Mesendoderm (in vitro differentiated cells): ENCODE data around the gene CABP4.

Source experiments
- DNase-seq: peaks from one replicate; pipeline ENCODE4 v3.0.0; 2013
- H2AK5ac ChIP-seq: 2 replicates; pipeline ENCODE4 v1.6.1; 2013; ENCODE audit warnings: low read length, inconsistent platforms
- H2BK120ac ChIP-seq: 2 replicates; pipeline ENCODE4 v1.6.1; 2013; ENCODE audit warnings: low read depth, mild to moderate bottlenecking, low read length, moderate library complexity, mixed read lengths
- H2BK15ac ChIP-seq: replicated peaks from 2 replicates; pipeline ENCODE4 v1.6.1; 2013; ENCODE audit warnings: low read depth, mild to moderate bottlenecking, moderate library complexity
- H2BK5ac ChIP-seq: 2 replicates; pipeline ENCODE4 v1.6.1; 2013; ENCODE audit warnings: low read length, inconsistent platforms
- H3K18ac ChIP-seq: 2 replicates; pipeline ENCODE4 v1.6.1; 2013; ENCODE audit warnings: mild to moderate bottlenecking, low read length, mixed read lengths
- H3K23ac ChIP-seq: one replicate; pipeline ENCODE4 v1.6.1; 2013; ENCODE audit warnings: low read length
- H3K27ac ChIP-seq: 2 replicates; pipeline ENCODE4 v1.5.1; 2013; ENCODE audit warnings: low read depth, mild to moderate bottlenecking, inconsistent platforms, low read length, moderate library complexity
- H3K27me3 ChIP-seq: 2 replicates; pipeline ENCODE4 v1.6.1; 2013; ENCODE audit warnings: low read length, control low read depth, mild to moderate bottlenecking, inconsistent platforms; ENCODE audit not compliant: insufficient read depth, poor library complexity
- H3K36me3 ChIP-seq: 2 replicates; pipeline ENCODE4 v1.6.1; 2013; ENCODE audit warnings: low read length, inconsistent platforms; ENCODE audit not compliant: control insufficient read depth, insufficient read depth
- H3K4ac ChIP-seq: one replicate; pipeline ENCODE4 v1.6.1; 2013; ENCODE audit warnings: low read depth, mild to moderate bottlenecking, low read length, moderate library complexity
- H3K4me1 ChIP-seq: 2 replicates; pipeline ENCODE4 v1.6.1; 2013; ENCODE audit warnings: low read depth, low read length, inconsistent platforms; ENCODE audit not compliant: control insufficient read depth
- H3K4me2 ChIP-seq: 2 replicates; pipeline ENCODE4 v1.6.1; 2013; ENCODE audit warnings: low read length
- H3K4me3 ChIP-seq: 2 replicates; pipeline ENCODE4 v1.5.1; 2013; ENCODE audit warnings: mild to moderate bottlenecking, low read length
- H3K56ac ChIP-seq: one replicate; pipeline ENCODE4 v1.6.1; 2013; ENCODE audit warnings: low read length
- H3K79me1 ChIP-seq: 2 replicates; pipeline ENCODE4 v1.6.1; 2013; ENCODE audit warnings: low read length, inconsistent platforms
- H3K79me2 ChIP-seq: 2 replicates; pipeline ENCODE4 v1.6.1; 2013; ENCODE audit warnings: mild to moderate bottlenecking, low read length; ENCODE audit not compliant: control insufficient read depth, insufficient read depth
- H3K9ac ChIP-seq: 2 replicates; pipeline ENCODE4 v1.6.1; 2013; ENCODE audit warnings: low read length, inconsistent platforms
- H4K5ac ChIP-seq: one replicate; pipeline ENCODE4 v1.6.1; 2013; ENCODE audit warnings: low read length
- H4K8ac ChIP-seq: one replicate; pipeline ENCODE4 v1.6.1; 2013; ENCODE audit warnings: low read depth, mild to moderate bottlenecking, control low read depth, low read length, moderate library complexity
- WGBS: extraction: QIAGEN DNeasy Blood & Tissue Kit; methylation state at CpG from one replicate; pipeline ENCODE4 v1.1.7; 2013; ENCODE audit warnings: low lambda C conversion rate, missing lambda C conversion rate; ENCODE audit not compliant: insufficient coverage; ENCODE audit errors: extremely low coverage; 5-methylcytosine and 5-hydroxymethylcytosine counted together

Gene CABP4

GRCh38 chr11:67502328-67502979, 47.3 kb downstream of the CABP4 start:
- no peak overlapping the region for H3K4me3 ChIP-seq
- no CpG with 5 or more reads among the region's 18 CpGs for WGBS

GRCh38 chr11:67503119-67504004, 48.2 kb downstream of the CABP4 start:
- no peak for DNase-seq
- Histone ChIP-seq H4K5ac (no peak overlapping the region), H3K18ac (no peak overlapping the region), H2BK15ac (no peak overlapping the region), H3K27me3 (no peaks in the 10 kb centered on the region), H3K23ac (peak overlapping the region; percentile 66), H3K79me1 (peaks cover 13% of the 10 kb centered on the region), H2AK5ac (no peak overlapping the region), H3K4ac (no peak overlapping the region), H3K4me2 (peak overlapping the region; percentile 44), H3K27ac (no peak overlapping the region), H3K79me2 (no peaks in the 10 kb centered on the region), H4K8ac (no peak overlapping the region), H3K56ac (peak overlapping the region; percentile 64), H2BK5ac (no peak overlapping the region), H2BK120ac (no peak overlapping the region), H3K4me1 (peaks cover 10% of the 10 kb centered on the region), H3K4me3 (no peak overlapping the region), H3K36me3 (no peaks in the 10 kb centered on the region), H3K9ac (peak overlapping the region; percentile 54)
- WGBS, result no CpG with 5 or more reads among the region's 19 CpGs

More at GRCh38 chr11:67502328-67502979, 47.3 kb downstream of the CABP4 start:
- no peak overlapping the region for H2BK120ac ChIP-seq
- no peak overlapping the region for H3K4me2 ChIP-seq
- no peak overlapping the region for H3K18ac ChIP-seq
- H3K23ac ChIP-seq, result no peak overlapping the region
- peaks cover 10% of the 10 kb centered on the region for H3K4me1 ChIP-seq
- no peaks in the 10 kb centered on the region for H3K79me2 ChIP-seq
- H3K56ac ChIP-seq, result no peak overlapping the region
- no peak overlapping the region for H2BK15ac ChIP-seq
- H4K5ac ChIP-seq, result no peak overlapping the region
- H3K27me3 ChIP-seq, result no peaks in the 10 kb centered on the region
- H2AK5ac ChIP-seq, result no peak overlapping the region
- H4K8ac ChIP-seq, result no peak overlapping the region
- DNase-seq, result no peak
- H3K36me3 ChIP-seq, result no peaks in the 10 kb centered on the region
- no peak overlapping the region for H3K4ac ChIP-seq
- no peak overlapping the region for H3K27ac ChIP-seq
- no peak overlapping the region for H3K9ac ChIP-seq
- H3K79me1 ChIP-seq, result peaks cover 11% of the 10 kb centered on the region
- no peak overlapping the region for H2BK5ac ChIP-seq

GRCh38 chr11:67504005-67504949, 49.1 kb downstream of the CABP4 start:
- Histone ChIP-seq H3K18ac (peak overlapping the region; percentile 35), H2BK120ac (no peak overlapping the region), H2AK5ac (no peak overlapping the region), H2BK15ac (no peak overlapping the region), H3K79me2 (no peaks in the 10 kb centered on the region), H3K36me3 (no peaks in the 10 kb centered on the region), H3K4me2 (peak overlapping the region; percentile 85), H3K9ac (peak overlapping the region; percentile 82), H3K4ac (no peak overlapping the region), H3K27ac (peak overlapping the region; percentile 60), H3K4me3 (peak overlapping the region; percentile 74), H2BK5ac (no peak overlapping the region), H3K27me3 (no peaks in the 10 kb centered on the region), H4K8ac (no peak overlapping the region), H4K5ac (no peak overlapping the region), H3K79me1 (peaks cover 13% of the 10 kb centered on the region), H3K56ac (peak overlapping the region; percentile 90), H3K23ac (no peak overlapping the region), H3K4me1 (peaks cover 10% of the 10 kb centered on the region)
- no peak for DNase-seq
- WGBS, result no CpG with 5 or more reads among the region's 101 CpGs

- peak; percentile 80 for DNase-seq
- Histone ChIP-seq H3K4me1 (peaks cover 10% of the 10 kb centered on the region), H3K18ac (peak within 1 kb of the TSS; percentile 35), H3K79me2 (no peaks in the 10 kb centered on the region), H3K79me1 (peaks cover 13% of the 10 kb centered on the region), H3K27ac (peak within 1 kb of the TSS; percentile 73), H3K36me3 (no peaks in the 10 kb centered on the region), H2AK5ac (peak within 1 kb of the TSS; percentile 78), H3K56ac (peak within 1 kb of the TSS; percentile 90), H4K8ac (no peak within 1 kb of the TSS), H3K4ac (peak within 1 kb of the TSS; percentile 46), H2BK5ac (peak within 1 kb of the TSS; percentile 55), H3K4me3 (peak within 1 kb of the TSS; percentile 74), H3K9ac (peak within 1 kb of the TSS; percentile 82), H3K23ac (no peak within 1 kb of the TSS), H2BK120ac (no peak within 1 kb of the TSS), H2BK15ac (no peak within 1 kb of the TSS), H3K27me3 (no peaks in the 10 kb centered on the region), H4K5ac (no peak within 1 kb of the TSS), H3K4me2 (peak within 1 kb of the TSS; percentile 85)
- no CpG with 5 or more reads among the region's 58 CpGs for WGBS
These were observed 49.9 kb downstream of the CABP4 start, which contains the start of gene PITPNM1 for GRCh38 chr11:67504950-67505581. Gene PITPNM1 (minus strand): TSS chr11:67505363. CDS start chr11:67504180, 1,183 bp downstream.
